Esophagus mucosa (tissue), 1 donor: ENCODE data around the gene TCEANC. TPM values are rescaled to one million over a fixed set of nuclear protein-coding genes. Genes with fewer than 3 reads are reported as not detected.
"Not testable (repeated sequence)": the region's sequence is repeated elsewhere in the genome, so short reads cannot be mapped to it uniquely, and the experiment has no call there.

Experiments used
- ATAC-seq: fragments of 200-7000 bp; cut with Tn5 transposase; one replicate; pipeline ENCODE4 v1.9.1; 2020
- total RNA-seq: library from RNA; stranded (reverse); gene quantifications from one replicate; pipeline ENCODE4 v1.2.4, GENCODE V29; 2023
- donor health status: DM: yes; HTN: yes; CAD: no.

Gene TCEANC
- total RNA-seq, 1 donor from 2014 or later = 2.0 TPM

DNA sequence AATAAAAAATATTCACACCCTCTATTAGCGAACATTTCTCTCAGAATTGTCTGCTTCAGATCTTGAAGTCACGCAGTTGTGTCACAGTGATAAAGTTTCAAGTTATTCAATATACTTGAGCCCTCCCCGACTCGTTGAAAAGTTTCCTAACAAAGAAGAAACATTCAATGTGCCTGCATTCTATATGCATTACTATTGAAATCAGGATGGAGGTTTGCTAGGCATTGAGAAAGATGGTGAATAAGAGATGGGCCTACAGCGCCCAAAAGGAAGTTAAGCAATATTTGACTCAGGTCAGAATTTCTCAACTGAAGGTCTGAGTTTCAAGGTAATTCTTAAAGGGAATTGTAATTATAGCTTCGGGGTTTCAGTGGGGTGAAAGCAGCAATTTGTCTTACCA is 6.1 kb downstream of the TCEANC start:
- peak; percentile 70 for ATAC-seq

DNA sequence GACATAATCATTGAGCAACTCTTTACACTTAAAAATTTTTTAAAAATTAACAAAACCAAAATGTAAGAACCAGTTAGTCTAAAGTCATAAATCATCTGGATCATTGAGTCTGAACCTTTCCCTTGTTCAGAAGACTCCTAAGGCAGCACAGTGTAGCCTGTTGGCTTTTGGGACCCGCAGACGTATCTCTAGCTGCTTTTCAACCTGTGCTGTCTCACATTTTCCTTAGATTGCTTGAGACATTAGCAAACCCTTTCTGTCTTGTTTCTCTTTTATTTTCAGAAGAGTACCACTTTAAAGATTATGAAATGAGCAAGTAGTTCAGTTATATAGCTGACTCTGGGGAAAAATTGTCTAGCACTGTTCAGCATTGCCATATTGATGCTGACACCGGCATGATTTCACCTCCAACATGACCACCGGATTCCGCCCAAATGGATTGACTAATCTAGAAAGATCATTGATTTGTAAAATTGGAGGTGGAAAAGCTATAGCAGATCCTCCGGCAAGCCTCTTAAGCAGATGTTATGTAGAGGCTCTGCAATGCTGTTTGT is 8.9 kb downstream of the TCEANC start:
- no peak for ATAC-seq

DNA sequence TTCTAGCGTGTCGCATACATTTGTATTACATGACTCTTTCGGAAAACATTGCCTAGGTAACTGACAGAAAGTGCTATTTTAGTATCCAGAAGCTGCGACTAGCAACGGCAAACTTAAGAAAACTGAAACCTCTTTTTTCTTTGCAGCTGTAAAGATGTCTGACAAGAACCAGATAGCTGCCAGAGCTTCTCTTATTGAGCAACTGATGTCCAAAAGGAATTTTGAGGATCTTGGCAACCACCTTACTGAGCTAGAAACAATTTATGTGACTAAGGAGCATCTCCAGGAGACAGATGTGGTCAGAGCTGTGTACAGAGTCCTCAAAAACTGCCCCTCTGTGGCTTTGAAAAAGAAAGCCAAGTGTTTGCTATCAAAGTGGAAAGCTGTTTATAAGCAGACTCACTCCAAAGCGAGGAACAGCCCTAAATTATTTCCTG is 9.4 kb downstream of the TCEANC start:
- no peak for ATAC-seq

DNA sequence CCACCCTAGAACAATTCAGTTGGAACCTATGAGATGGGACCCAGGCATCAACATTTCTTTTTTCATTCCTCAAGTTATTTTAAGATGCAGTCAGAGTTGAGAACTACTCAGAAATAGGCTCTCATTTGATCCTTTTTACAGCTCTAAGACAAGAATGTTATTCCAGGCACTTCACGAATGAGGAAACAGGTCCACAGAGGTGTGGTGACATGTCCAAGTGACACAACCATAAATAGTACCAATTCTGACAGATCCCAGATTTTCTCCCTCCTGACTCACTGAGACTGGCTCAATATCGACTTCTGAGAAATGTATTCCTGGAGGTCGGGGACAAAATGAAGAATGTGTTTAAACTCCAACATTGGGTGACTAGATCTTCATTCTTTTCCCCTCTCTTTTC is 11.1 kb downstream of the TCEANC start:
- peak; percentile 43 for ATAC-seq

DNA sequence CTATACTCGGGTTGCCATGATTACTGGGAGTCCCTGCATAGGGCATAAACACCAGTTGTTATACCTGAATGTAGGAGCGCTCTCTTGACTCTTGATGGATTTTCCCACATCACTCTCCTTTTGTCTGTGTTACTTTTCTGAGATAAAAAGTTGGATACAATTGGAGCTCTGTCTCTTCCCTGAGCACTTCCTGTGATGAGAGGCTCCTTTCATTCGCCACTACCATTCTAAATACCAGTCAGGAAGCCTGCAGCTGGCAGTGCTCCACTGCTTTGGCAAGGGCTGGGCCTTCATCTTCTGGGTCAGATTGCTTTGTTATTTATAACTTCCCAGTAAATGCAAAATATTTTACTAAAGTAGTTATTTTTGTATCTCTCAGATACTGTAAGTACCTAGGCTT is 13.9 kb downstream of the TCEANC start:
- ATAC-seq = no peak

DNA sequence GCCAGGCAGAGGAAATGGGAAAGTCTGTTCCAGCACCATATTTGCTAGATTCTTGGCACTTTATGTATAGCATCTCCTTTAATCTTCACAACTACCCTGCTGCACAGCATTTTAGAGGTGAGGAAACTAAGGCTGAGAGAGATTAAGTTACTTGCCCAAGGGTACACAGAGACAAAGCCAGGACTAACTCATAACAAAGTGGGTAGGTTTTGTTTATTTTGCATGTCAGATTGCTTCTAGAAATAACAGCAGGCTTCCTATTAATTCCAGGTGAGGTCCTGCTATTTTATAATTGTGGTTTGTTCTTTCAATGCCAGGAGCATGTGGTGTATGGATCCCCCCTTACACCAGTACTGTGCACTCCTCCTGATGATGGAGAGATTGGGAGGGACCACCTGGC is 15.0 kb downstream of the TCEANC start:
- no peak for ATAC-seq

DNA sequence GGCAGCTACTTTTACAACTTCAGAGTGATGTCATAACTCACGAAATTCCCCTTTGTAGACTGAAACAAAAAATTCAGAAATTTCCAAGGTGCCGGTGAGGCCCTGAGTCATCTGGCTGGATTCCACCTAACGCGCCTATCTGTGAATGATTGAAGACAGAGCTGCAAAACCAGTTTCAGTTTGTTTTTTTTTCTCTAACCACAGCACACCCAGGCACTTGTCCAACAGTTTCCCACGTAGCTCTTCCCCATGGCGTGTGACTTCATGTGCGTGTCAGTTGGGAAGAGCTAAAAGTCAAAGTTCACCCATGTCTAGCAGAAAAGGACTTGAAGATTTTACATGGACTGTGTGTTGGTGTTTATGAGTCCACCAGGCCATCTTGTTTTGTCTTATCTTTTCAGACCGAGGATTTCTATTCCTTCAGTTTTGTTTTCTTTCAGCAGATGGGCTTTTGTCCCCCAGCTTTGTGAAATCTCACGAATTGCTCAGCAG is 16.4 kb downstream of the TCEANC start:
- peak; percentile 97 for ATAC-seq

DNA sequence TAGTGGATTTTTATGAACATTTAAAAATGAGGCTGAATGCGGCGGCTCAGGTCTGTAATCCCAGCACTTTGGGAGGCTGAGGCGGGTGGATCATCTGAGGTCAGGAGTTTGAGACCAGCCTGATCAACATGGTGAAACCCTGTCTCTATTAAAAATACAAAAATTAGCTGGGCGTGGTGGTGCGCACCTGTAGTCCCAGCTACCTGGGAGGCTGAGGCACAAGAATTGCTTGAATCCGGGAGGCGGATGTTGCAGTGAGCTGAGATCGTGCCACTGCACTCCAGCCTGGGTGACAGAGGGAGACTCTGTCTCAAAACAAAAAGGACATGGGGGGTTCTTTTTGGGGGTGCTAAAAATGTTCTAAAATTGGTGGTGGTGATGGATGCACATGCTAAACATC is 16.8 kb downstream of the TCEANC start:
- ATAC-seq = not testable (repeated sequence)

DNA sequence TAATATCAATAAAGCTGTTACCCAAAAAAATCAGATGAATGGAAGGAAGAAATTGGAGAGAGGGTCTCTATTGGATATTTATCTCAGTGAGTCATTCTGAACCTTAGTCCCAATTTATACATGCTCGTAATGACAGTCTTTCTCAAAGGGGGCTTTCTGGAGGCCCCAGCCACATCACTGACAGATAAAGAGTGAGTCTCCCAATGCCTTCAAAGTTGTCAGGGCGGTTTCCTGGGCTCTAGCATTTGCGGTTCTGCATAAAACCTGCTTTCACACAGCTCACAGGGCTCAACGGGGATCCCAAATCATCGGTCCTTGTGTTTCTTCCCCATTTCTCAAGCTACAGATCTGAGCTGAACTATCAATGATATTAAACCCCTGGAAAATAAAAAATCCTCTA is 17.3 kb downstream of the TCEANC start:
- ATAC-seq = no peak

DNA sequence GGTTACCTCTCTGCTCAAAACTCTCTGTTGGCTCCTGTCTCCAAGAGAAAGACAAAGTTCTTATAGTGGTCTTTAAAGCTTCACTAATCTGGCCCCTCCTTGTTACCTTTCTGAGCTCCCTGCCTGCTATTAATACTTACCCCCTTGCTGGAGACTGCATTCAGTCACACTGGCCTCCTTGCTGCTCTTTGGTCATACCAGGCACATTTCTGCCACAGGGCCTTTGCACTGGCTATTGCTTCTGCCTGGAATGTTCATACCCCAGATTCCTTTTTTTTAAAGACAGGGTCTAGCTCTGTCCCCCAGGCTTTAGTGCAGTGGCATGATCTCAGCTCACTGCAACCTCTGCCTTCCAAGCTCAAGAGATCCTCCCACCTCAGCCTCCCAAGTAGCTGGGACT is 20.1 kb downstream of the TCEANC start:
- no peak for ATAC-seq

DNA sequence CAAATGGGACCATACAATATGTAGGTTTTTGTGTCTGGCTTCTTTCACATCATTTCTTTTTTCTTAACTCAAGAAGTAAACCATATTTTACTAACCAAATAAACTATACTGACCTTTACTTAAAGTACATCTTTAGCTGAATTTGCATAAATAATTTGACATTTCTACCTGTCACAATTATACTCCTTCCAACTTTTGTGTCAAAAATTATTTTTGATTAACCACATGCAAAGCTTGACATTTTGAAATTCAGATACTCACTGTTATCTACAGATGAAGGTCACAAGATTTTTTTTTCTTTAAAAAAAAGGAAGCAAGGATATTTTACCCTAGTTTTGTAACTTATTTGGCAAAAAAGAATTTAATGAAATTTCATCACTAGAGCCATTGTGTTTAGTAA is 23.9 kb downstream of the TCEANC start:
- ATAC-seq = no peak

DNA sequence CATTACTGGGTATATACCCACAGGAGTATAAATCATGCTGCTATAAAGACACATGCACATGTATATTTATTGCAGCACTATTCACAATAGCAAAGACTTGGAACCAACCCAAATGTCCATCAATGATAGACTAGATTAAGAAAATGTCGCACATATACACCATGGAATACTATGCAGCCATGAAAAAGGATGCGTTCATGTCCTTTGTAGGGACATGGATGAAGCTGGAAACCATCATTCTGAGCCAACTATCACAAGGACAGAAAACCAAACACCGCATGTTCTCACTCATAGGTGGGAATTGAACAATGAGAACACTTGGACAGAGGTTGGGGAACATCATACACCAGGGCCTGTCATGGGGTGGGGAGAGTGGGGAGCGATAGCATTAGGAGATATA is 26.8 kb downstream of the TCEANC start:
- ATAC-seq = not testable (repeated sequence)

DNA sequence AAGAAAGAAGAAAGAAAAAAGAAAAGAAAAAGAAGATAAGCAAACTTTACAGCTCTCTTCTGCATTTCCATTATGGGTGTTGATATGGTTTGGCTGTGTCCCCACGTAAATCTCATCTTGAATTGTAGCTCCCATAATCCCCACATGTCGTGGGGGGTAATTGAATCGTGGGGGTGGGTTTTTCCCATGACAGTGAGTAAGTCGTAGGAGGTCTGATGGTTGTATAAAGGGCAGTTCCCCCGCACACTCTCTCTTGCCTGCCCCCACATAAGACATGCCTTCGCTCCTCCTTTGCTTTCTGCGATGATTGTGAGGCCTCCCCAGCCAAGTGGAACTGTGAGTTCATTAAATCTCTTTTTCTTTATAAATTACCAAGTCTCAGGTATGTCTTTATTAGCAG is 28.7 kb downstream of the TCEANC start:
- no peak for ATAC-seq

DNA sequence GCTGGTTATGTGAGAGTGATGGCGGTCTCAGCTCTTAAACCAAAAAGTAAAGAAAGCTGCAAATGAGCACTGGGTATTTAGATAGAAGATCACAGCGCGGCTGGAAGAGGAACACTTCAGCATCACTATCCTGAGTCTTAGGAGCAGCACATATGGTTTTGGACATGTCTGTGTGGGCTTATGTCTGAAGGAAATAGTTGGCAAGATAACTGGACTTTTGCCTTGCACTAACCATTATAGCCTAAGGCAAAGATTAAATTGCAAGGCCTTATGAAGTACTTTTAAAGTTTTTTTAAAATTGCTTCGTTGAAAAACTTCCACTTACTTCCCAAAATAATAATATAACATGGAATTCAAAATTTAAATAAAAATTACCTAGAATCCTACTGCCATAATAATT is 31.4 kb downstream of the TCEANC start:
- no peak for ATAC-seq

DNA sequence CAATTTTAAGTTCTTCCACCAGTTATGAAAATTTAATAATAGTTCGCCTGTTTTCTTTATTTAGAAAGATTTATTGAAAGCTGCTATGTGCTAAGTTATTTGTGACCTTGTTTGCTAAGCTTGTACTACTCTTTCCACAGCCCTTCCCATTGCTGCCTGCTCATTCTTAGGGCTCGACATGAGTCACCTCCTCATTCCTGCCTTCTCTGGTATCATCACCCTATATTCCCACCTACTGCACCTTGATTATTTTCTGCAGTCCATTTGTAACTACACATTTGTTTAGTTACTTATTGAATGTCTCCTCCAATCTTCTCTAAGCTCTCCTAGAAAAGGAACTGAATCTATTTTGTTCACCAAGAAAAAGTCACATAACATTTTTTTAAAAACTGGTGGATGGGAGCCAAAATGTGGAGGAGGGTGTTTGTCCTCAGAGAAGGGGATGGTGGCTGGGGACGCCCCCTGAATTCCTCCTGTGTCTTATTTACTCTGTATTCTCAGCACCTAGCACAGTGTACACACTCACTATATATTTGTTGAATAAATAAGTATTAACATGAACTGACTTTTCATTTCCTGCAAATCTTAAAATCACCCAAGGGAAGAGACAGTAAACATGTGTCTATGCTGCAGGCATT is 32.3 kb downstream of the TCEANC start:
- no peak for ATAC-seq

DNA sequence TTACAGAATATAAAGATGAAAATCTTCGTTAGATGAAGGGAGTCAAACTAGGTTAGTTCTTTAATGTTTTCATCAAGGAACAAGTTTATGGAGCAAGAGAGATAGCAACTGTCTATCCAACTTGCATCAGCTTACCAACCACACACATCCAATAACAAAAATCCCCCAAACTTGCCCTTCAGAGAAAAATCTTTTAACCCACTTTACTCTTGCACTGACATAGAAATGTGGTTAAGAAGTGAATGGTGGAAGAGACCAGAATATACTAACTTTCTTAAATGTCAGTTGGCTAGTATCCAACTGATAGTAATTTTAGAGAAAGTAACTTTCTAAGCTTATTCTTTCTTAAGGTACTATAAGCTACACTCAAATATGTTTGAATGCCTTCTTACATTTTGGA is 34.3 kb downstream of the TCEANC start:
- no peak for ATAC-seq

DNA sequence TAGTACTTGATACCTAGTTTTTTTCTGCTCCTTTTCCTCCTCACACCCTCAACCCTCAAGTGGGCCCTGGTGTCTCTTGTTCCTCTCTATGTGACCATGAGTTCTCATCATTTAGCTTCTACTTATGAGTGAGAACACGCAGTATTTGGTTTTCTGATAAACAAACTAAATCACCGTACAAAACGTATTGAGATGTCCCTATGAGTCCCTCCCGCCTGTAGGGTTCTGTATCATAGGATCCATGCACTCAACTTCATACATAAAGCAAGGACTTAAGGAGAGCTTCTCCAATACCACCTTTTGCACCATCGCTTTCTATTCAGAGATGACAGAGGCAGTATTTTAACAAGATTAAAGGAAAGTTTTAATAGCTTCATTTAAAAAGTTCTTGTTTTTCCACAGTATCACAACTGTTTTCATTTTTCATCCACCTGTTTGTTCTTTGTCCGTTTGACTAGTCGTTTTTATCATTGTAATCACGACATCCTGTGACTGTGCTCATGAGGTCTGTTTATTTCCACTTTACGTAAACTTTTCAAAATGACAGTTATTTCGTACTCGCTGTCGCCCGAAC is 35.5 kb downstream of the TCEANC start:
- peak; percentile 19 for ATAC-seq

DNA sequence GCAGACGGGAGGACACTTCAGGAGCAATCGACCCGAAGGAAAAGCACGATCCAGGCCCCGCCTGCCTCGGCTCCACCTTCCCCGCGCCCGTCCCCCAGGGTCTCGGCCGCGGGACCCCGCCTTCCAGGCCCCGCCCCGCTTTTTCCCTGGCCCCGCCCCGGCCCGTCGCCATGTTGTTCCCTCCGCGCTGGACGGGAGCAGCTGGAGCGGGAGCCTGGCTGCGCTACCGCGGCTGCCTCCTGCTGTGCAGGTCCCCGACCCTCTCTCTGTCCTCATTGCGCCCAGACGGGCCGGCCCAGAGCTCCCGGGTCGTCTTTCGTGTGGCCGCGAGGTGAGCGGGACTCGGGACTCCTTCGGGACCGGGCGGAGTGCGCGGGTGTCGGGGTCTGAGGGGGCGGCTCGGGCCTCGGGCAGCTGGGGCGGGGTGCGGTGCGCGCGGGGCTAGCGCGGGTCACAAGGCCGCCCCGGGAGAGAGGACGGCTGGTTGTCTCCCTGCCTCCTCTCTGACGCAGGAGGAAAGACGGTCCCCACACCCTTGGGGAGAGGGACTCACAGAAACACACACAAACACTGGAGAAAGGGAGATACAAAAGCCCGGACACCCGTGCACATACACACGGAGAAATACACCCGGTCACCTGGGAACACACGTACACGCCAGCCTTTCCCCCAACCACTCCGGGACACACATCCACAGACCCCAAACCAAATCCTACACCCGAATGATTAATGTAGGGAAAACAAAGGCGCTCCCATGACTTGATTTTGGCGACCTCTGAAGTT is 36.2 kb downstream of the TCEANC start, which contains the start of gene RAB9A:
Gene RAB9A, plus strand, starts transcription at position 171 of the 783 bp plus-strand sequence. CDS start 19,619 bp downstream, outside the sequence.
- ATAC-seq = peak; percentile 87

DNA sequence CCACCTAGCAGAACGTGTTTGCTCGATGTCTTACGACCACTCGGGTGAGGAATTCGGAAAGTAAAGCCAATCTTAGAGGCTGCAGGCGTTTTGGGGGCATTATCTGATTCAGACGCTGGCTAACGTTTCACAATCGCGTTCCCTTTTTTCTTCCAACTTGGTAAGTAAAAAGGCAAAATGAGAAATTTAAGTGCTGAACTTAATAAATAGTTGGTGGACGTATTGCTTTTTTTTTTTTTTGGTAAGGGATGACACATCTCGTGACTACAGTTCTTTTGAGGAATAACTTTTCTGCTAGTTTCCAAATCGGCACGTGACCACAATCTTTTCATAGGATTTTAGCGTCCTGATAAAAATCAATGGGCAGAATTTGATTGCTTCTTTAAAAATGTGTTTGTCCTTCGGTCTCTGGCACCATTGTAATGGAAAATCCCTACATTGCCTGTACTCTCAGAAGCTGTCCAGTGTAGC is 36.8 kb downstream of the TCEANC start:
- no peak for ATAC-seq

DNA sequence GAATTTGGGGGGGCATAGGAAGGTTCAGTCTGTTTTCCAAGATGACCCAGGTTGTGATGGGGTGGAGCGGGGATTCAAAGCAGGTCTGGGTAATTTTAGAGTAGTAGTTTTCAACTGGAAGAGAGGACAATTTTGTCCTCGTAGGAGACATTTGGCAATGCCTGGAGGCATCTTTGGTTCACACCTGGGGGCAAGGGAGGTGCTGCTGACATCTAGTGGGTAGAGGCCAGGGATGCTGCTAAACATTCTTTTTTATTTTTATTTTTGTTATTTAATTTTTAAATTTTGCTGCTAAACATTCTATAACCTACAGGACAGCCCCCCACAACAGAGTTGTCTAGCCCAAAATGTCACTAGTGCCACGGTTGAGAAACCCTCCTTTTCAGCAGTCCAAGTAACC is 37.9 kb downstream of the TCEANC start:
- no peak for ATAC-seq

DNA sequence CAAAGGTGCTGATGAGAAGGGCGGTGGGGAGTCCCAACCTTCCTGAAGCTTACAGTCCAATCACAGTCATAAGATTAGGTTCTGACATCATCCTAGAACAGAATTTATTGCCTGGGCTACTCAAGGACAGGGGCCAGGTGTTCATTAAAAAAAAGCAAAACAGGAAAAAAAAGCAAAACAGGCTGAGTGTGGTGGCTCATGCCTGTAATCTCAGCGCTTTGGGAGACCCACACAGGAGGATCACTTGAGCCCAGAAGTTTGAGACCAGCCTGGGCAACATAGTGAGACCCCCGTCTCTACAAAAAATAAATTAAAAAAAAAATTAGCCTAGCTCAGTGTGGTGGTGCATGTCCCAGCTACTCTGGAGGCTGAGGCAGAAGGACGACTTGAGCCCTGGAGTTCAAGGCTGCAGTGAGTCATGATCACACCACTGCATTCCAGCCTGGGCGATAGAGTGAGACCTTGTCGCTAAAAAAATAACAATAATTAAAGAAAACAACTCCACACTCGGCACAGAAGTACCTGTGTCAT is 39.0 kb downstream of the TCEANC start:
- no peak for ATAC-seq

DNA sequence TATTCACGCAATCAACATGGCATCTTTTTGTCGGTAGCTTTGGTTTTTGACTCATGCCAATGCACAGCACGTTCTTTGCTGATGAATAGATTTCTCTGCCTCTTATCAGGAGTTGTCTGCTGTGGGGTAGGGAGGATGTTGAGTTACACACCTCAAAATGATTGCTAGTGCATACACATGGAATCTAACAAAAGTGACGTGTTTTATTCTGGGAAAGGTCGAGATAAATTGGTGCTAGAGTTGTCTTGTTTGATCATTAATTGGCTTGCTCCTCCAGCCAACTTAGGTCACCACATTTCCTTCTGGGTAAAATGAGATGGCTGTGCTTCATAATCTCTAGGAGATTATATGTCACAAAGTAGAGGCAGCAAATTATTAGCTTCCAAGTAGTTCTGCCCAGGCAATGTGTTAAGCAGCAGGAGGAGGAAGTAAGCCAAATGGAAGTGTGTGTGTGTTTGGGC is 39.9 kb downstream of the TCEANC start:
- ATAC-seq = no peak
